ES-I3 (cell line): ENCODE results near the gene BEND6.
"Not testable (repeated sequence)": the region's sequence is repeated elsewhere in the genome, so short reads cannot be mapped to it uniquely, and the experiment has no call there.

ENCODE experiments used
- H3K36me3 ChIP-seq: 2 replicates; pipeline ENCODE4 v1.6.1; 2013; ENCODE audit warnings: mild to moderate bottlenecking, low read length, control low read depth, moderate library complexity; ENCODE audit not compliant: insufficient read depth
- H3K4me1 ChIP-seq: 2 replicates; pipeline ENCODE4 v1.6.1; 2013; ENCODE audit warnings: mild to moderate bottlenecking, control low read depth, low read length; ENCODE audit not compliant: insufficient read depth
- H3K9ac ChIP-seq: 2 replicates; pipeline ENCODE4 v1.6.1; 2013; ENCODE audit warnings: low read depth, mild to moderate bottlenecking, low read length, moderate library complexity
- H3K9me3 ChIP-seq: 2 replicates; pipeline ENCODE4 v1.6.1; 2013; ENCODE audit warnings: mild to moderate bottlenecking, low read length, moderate library complexity; ENCODE audit not compliant: control insufficient read depth, insufficient read depth

The BEND6 gene

GRCh38 chr6:56978530-56978929 lies 23.6 kb downstream of the BEND6 start:
- no peak overlapping the region for H3K9ac ChIP-seq
- peaks cover 12% of the 10 kb centered on the region for H3K9me3 ChIP-seq
- no peaks in the 10 kb centered on the region for H3K36me3 ChIP-seq
- H3K4me1 ChIP-seq: no peaks in the 10 kb centered on the region

- Histone ChIP-seq H3K36me3 (no peaks in the 10 kb centered on the region), H3K4me1 (no peaks in the 10 kb centered on the region), H3K9me3 (no peaks in the 10 kb centered on the region), H3K9ac (no peak overlapping the region)
Measured at GRCh38 chr6:56984361-56984760, 29.5 kb downstream of the BEND6 start.

- no peak overlapping the region for H3K9ac ChIP-seq
- no peaks in the 10 kb centered on the region for H3K36me3 ChIP-seq
- no peaks in the 10 kb centered on the region for H3K9me3 ChIP-seq
- no peaks in the 10 kb centered on the region for H3K4me1 ChIP-seq
Measured at GRCh38 chr6:56984884-56985283, 30.0 kb downstream of the BEND6 start.

DNA sequence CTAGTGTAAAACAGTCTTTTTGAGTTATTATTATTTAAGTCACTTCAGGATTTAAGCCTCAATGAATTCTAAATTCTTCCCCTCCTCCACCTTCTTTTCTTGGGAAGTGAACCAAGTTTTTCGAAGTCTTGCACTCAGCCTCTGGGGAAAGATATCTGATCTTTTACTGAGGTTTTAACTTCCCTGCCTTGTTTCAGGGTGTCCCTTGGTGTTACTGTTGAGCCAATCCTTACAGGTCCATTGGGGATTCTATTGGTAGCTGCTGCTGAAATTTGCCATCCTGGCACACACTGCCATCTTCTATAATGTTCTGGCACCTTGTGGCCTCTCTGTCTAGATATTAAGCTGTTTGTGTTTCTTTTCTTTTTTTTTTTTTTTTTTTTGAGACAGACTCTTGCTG lies 31.7 kb downstream of the BEND6 start:
- H3K36me3 ChIP-seq: no peaks in the 10 kb centered on the region
- H3K9me3 ChIP-seq: no peaks in the 10 kb centered on the region
- no peak overlapping the region for H3K9ac ChIP-seq
- H3K4me1 ChIP-seq: no peaks in the 10 kb centered on the region

DNA sequence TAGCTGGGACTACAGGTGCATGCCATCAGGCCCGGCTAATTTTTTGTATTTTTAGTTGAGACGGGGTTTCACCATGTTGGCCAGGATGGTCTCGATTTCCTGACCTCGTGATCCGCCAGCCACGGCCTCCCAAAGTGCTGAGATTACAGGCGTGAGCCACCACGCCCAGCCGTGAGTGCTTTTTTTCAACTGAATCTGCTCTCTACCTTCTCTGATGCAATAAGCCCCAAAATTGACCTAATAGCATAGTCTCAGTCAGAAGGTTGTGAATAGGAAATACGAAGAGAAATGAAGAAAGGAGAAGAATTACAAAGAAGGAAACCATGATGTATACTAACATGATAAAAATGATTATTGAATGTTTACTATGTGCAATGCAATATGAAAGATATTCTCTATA lies 33.2 kb downstream of the BEND6 start:
- Histone ChIP-seq H3K4me1 (no peaks in the 10 kb centered on the region), H3K9me3 (no peaks in the 10 kb centered on the region), H3K36me3 (no peaks in the 10 kb centered on the region), H3K9ac (no peak overlapping the region)

GRCh38 chr6:56992036-56992435 lies 37.1 kb downstream of the BEND6 start:
- Histone ChIP-seq H3K4me1 (no peaks in the 10 kb centered on the region), H3K9ac (no peak overlapping the region), H3K36me3 (no peaks in the 10 kb centered on the region), H3K9me3 (no peaks in the 10 kb centered on the region; the same call in 1 of the 2 replicates)

GRCh38 chr6:56992703-56993102 lies 37.8 kb downstream of the BEND6 start:
- no peaks in the 10 kb centered on the region for H3K4me1 ChIP-seq

GRCh38 chr6:56995347-56995902 lies 40.5 kb downstream of the BEND6 start:
- Histone ChIP-seq H3K9me3 (peaks cover 9% of the 10 kb centered on the region), H3K36me3 (no peaks in the 10 kb centered on the region), H3K9ac (no peak overlapping the region), H3K4me1 (no peaks in the 10 kb centered on the region)

More at GRCh38 chr6:56992703-56993102, 37.8 kb downstream of the BEND6 start:
- H3K9me3 ChIP-seq: no peaks in the 10 kb centered on the region; the same call in 1 of the 2 replicates
- no peak overlapping the region for H3K9ac ChIP-seq
- no peaks in the 10 kb centered on the region for H3K36me3 ChIP-seq

DNA sequence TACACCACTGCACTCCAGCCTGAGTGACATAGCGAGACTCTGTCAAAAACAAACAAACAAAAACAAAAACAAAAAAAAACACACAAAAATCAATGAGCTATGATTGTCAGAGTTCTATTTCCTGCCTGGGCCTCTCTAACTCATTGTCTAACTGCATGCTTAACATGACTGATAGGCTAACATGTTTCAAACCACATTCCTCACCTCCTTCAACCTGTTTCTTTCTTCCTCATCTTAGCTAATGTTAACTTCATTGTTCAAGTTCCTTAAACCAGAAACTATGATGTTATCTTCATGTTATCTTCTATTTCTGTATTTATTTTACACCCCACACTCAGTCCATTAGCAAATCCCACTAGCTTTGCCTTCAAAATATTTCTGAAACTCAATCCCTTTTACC lies 41.5 kb downstream of the BEND6 start:
- no peaks in the 10 kb centered on the region for H3K36me3 ChIP-seq
- peaks cover 9% of the 10 kb centered on the region for H3K9me3 ChIP-seq
- no peaks in the 10 kb centered on the region for H3K4me1 ChIP-seq
- H3K9ac ChIP-seq: no peak overlapping the region

GRCh38 chr6:56999049-56999448 lies 44.1 kb downstream of the BEND6 start:
- Histone ChIP-seq H3K4me1 (no peaks in the 10 kb centered on the region), H3K9ac (no peak overlapping the region), H3K36me3 (no peaks in the 10 kb centered on the region), H3K9me3 (peaks cover 9% of the 10 kb centered on the region)

GRCh38 chr6:56999748-57000147 lies 44.8 kb downstream of the BEND6 start:
- H3K4me1 ChIP-seq: not testable (repeated sequence)

GRCh38 chr6:57002197-57002596 lies 47.3 kb downstream of the BEND6 start:
- Histone ChIP-seq H3K4me1 (no peaks in the 10 kb centered on the region), H3K9me3 (peaks cover 9% of the 10 kb centered on the region), H3K9ac (no peak overlapping the region), H3K36me3 (no peaks in the 10 kb centered on the region)

More at GRCh38 chr6:56999748-57000147, 44.8 kb downstream of the BEND6 start:
- H3K9ac ChIP-seq, H3K9me3 ChIP-seq, H3K36me3 ChIP-seq: not testable (repeated sequence)

DNA sequence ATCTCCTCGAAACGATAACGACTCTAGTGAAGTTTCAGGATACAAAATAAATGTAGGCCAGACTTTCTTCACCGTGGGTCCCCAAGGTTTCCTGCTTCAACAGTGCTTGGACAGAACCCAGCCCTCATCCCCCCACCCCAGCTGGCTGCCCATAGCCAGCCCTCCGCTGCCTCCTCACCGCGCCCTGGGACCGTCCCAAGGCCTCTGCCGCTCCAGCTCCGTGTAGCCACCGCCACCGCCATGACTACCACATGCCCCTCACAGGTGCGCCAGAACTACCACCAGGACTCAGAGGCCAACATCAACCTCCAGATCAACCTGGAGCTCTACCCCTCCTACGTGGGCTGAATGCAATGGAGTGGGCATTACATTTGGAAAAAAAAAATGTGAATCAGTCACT lies 49.4 kb downstream of the BEND6 start:
- no peaks in the 10 kb centered on the region for H3K4me1 ChIP-seq
- H3K9me3 ChIP-seq: no peaks in the 10 kb centered on the region
- H3K36me3 ChIP-seq: no peaks in the 10 kb centered on the region
- H3K9ac ChIP-seq: no peak overlapping the region

- no peaks in the 10 kb centered on the region for H3K9me3 ChIP-seq
- H3K9ac ChIP-seq: no peak overlapping the region
- no peaks in the 10 kb centered on the region for H3K36me3 ChIP-seq
- no peaks in the 10 kb centered on the region for H3K4me1 ChIP-seq
Measured at GRCh38 chr6:57006101-57006500, 51.2 kb downstream of the BEND6 start.

DNA sequence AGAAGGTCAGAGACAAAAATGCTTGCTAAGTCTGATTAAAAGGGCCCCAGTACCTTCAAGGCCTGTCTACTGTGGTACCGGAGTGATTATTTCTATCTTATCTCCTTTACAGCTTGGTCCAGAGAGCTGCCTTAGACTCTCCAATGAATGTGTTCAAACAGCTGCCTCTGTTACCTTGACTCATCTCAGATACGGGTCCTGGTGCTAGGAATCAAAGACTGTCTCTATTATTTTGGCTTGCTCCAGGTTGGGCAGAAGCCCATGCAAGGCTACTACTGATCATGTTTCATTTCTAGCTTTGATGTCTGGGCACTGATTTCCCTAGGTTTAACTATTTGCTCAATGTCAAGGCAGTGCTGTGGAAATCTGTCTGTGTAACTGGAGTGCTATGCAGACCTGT lies 53.2 kb downstream of the BEND6 start:
- H3K4me1 ChIP-seq, H3K9me3 ChIP-seq, H3K9ac ChIP-seq, H3K36me3 ChIP-seq: not testable (repeated sequence)

DNA sequence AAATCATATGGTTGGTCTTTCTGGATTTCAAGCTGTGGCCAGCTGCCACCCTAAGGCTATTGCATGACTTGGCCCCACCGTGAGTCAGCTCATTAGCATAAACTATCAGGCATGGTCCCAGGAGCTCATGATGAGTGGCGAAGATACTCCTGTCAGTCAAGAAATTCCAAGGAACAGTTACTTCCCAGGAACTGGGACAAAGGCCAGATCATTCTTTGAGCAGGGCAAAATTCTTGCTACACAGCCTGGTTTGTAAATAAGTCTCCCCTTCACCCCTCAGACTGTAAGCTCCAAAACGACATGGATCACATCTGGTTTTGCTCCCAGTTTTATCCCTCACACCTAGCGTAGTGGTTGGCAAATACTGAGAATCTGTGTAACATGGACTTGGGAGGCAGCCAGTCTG lies 58.6 kb downstream of the BEND6 start:
- no peaks in the 10 kb centered on the region for H3K4me1 ChIP-seq
- no peak overlapping the region for H3K9ac ChIP-seq
- no peaks in the 10 kb centered on the region for H3K9me3 ChIP-seq
- no peaks in the 10 kb centered on the region for H3K36me3 ChIP-seq
